Heart right ventricle (tissue), 16 donors: ENCODE results near the gene ATN1. TPM values are rescaled to one million over a fixed set of nuclear protein-coding genes. Genes with fewer than 3 reads are reported as not detected.
"Not testable (repeated sequence)": the region's sequence is repeated elsewhere in the genome, so short reads cannot be mapped to it uniquely, and the experiment has no call there.

Experiments used
- ATAC-seq, 8 donors: fragments of 200-7000 bp; cut with Tn5 transposase; one replicate each; pipeline ENCODE4 v1.9.1; 2020; ENCODE audit warnings: mild to moderate bottlenecking in 8 of 8, moderate library complexity in 8 of 8, moderate number of reproducible peaks in 1 of 8
- DNase-seq, 2 donors: peaks; one replicate each; pipeline ENCODE4 v3.0.0-alpha.2; 2020
- H3K27ac ChIP-seq, 10 donors: fragments of 200-600 bp; sonication (generic) in 2 of 10; one replicate each; pipeline versions ENCODE4 v1.5.0 to v1.8.0; 2020 to 2022; ENCODE audit warnings: mild to moderate bottlenecking in 3 of 10
- H3K27me3 ChIP-seq, 7 donors: fragments of 200-600 bp; one replicate each; pipeline ENCODE4 v1.8.0; 2021 to 2022; ENCODE audit warnings: mild to moderate bottlenecking in 2 of 7
- H3K36me3 ChIP-seq, 9 donors: fragments of 200-600 bp; sonication (generic) in 1 of 9; one replicate each; pipeline versions ENCODE4 v1.5.0 to v1.8.0; 2020 to 2022; ENCODE audit warnings: mild to moderate bottlenecking in 2 of 9
- H3K4me1 ChIP-seq, 9 donors: fragments of 200-600 bp; sonication (generic) in 1 of 9; one replicate each; pipeline versions ENCODE4 v1.5.0 to v1.8.0; 2020 to 2022; ENCODE audit warnings: mild to moderate bottlenecking in 4 of 9
- H3K4me3 ChIP-seq, 10 donors: fragments of 200-600 bp; sonication (generic) in 2 of 10; one replicate each; pipeline versions ENCODE4 v1.5.0 to v1.8.0; 2020 to 2022; ENCODE audit warnings: mild to moderate bottlenecking in 7 of 10, moderate library complexity in 2 of 10
- H3K9me3 ChIP-seq, 11 donors: fragments of 200-600 bp in 10 of 11; sonication (generic) in 2 of 11; one replicate each; pipeline versions ENCODE4 v1.5.0 to v1.8.0; 2013 to 2022; ENCODE audit warnings: mild to moderate bottlenecking in 2 of 11, control low read depth in 1 of 11, moderate library complexity in 1 of 11
- CTCF ChIP-seq, 9 donors: fragments of 200-600 bp; sonication (generic) in 2 of 9; IDR thresholded peaks; one replicate each; pipeline versions ENCODE4 v1.5.0 to v1.8.0; 2021 to 2022; ENCODE audit warnings: antibody characterized with exemption in 9 of 9, mild to moderate bottlenecking in 5 of 9, moderate library complexity in 1 of 9
- WGBS, 2 donors: extraction: QIAGEN DNeasy Blood & Tissue Kit; methylation state at CpG; one replicate each; pipeline ENCODE4 v1.1.7; 2013; ENCODE audit warnings: inconsistent platforms in 1 of 2; 5-methylcytosine and 5-hydroxymethylcytosine counted together
- intact Hi-C, 10 donors: fragments of 100-400 bp; cut with DNase I; formaldehyde crosslinking; loops; one replicate each; pipeline versions ENCODE4 v1.11.1 to v1.14.2; 2022
- polyA plus RNA-seq, 2 donors: library from polyadenylated mRNA; stranded (reverse); fragments of 200-250 nt; gene quantifications; one replicate each; pipeline ENCODE4 v1.2.3, GENCODE V29; 2013
- total RNA-seq, 10 donors: library from RNA; stranded (reverse); fragmentation: NEBNext Ultra II Directional in 3 of 10; extraction: Animal tissue kit (Norgen Biotek cat#: 25700) in 3 of 10; gene quantifications; one replicate each; pipeline versions ENCODE4 v1.2.1 to v1.2.4, GENCODE V29; 2021 to 2023
- donor health status: Arrhythmogenic right ventricular cardiomyopathy.
- donor health status: ischemic (EF 13 %, LVEDD 7.1; RV severe dilation, severe dysfunction).
- donor health status: healthy with polysubstance abuse.
- donor health status: DM: no; HTN: yes; CAD: no.
- donor health status: DM: no; HTN: no; CAD: no.
- donor health status: ischemic (EF 25% LVEDD 6.9; RV normal size, moderate dysfunction).
- donor health status: ischemic (EF 25% LVEDD 5.7; RV mildly dilated, moderate dysfunction).
- donor health status: healthy.
- donor health status: DM: yes; HTN: yes; CAD: no.
- donor health status: Ischemic cardiomyopathy.
- donor health status: ischemic (EF 35%, LVEDD 5.7; RV mildly dilated, moderate dysfunction).
- donor health status: nonischemic (EF 11% LVEDD 7.7; RV severe dilation, severe dysfunction).
- donor health status: DM: yes; HTN: yes; CAD: no.
- donor health status: PGD.
- donor health status: ischemic (EF 29% LVEDD 5.4; RV normal size, mild dysfunction).
- donor health status: nonischemic (EF 23%, LVEDD 6.1; RV moderate dilation, normal function).

Gene ATN1
- total and polyA plus RNA-seq, 12 donors = 48.7 to 96.7 (median 65.8) TPM

DNA sequence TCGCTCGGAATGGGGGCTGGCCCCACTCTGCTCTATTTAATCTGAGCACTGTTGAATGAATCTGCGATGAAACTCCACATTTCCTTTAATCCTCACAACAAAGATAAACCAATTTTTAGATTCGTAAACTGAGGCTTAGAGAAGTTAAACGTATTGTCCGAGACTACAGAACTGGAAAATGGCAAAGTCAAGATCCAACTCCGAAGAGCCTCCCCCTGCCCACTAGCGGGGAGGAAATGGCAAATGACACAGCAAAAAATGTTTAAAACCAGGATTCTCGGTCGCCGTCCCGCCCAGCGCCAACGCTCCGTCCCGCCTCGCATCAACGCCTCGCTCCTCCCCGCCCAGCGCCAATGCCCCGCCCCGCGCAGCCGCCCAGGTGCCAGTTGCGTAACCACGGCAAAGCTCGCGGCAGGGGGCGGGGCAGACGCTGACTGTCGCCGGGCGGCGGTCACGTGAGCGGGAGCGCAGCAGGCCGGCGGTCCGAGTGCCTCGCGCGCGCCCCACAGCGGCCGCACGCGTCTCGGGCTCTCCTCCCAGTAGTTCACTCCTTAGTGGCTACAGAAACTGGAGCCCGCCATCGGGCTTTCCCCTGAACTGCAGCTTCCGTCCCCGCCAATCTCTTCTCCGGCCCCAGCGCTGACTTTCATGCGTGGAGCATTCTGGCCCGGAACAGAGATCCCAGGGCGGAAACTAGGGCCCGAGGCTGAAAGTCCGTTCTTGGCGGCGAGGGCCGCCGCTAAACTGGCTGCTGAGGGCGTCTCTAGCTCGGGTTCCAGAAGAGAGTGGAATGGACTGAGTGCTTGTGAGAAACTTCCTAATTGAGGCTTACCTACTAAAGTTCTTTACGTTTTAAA, 36.7 kb upstream of the ATN1 start:
- TF ChIP-seq CTCF (IDR thresholded peaks at IDR 0.05) = peak; percentile 81 to 99 (median 95)
- Histone ChIP-seq H3K27ac (peak overlapping the region; percentile 73 to 94 (median 90)), H3K4me3 (peak overlapping the region; percentile 15 to 63 (median 53)), H3K36me3 (peaks cover 0 to 4% (median 0%) of the 10 kb centered on the region in 9 donors), H3K4me1 (peaks cover 0 to 22% (median 11%) of the 10 kb centered on the region in 9 donors), H3K27me3 (no peaks in the 10 kb centered on the region), H3K9me3 (no peaks in the 10 kb centered on the region)
- ATAC-seq = peak; percentile 97 to 99 (median 98)
- DNase-seq = peak; percentile 98 to 99
- WGBS, 2 donors = 2% methylated on average over 68 of the region's 68 CpGs
- intact Hi-C loops = loop anchor here in 3 of 10 donors (1.0 to 2.0 kb wide), 2 partner anchors 18 to 39 kb away; partner anchors contain the start of genes SPSB2 (in 2 of the 3) and USP5 (in 1 of the 3)

DNA sequence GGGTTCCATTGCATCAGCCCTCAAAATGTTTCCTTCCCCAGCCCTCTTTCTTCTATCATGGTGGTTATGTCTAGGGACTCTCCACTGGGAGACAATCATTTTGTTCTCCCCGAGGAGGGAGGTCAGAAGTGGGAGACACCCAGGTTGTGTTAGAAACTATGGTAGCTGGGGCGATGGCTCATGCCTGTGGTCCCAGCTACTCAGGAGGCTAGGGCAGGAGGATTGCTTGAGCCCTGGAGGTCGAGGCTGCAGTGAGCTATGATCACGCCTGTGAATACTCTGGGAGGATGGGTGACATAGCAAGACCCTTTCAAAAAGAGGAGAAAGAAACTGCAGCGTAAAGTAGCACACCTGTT, 36.1 kb upstream of the ATN1 start:
- no peaks in the 10 kb centered on the region for H3K9me3 ChIP-seq
- no peaks in the 10 kb centered on the region for H3K27me3 ChIP-seq
- peak overlapping the region; percentile 73 to 94 (median 90) for H3K27ac ChIP-seq
- ATAC-seq (peak in 6 of 8 donors; percentile 1 to 26 (median 8)), DNase-seq (no peak)
- no peak for TF ChIP-seq CTCF (IDR thresholded peaks at IDR 0.05)
- H3K4me3 ChIP-seq = peak overlapping the region; percentile 15 to 63 (median 53)
- peaks cover 0 to 22% (median 11%) of the 10 kb centered on the region in 9 donors for H3K4me1 ChIP-seq
- WGBS, 2 donors = 87% methylated on average over 5 of the region's 5 CpGs
- intact Hi-C loops = loop anchor here in 2 of 10 donors (2.0 kb wide), 1 partner anchor 19 kb away; the partner anchor contains the start of gene SPSB2 (in 2 of the 2)
- H3K36me3 ChIP-seq = peaks cover 0 to 4% (median 0%) of the 10 kb centered on the region in 9 donors

DNA sequence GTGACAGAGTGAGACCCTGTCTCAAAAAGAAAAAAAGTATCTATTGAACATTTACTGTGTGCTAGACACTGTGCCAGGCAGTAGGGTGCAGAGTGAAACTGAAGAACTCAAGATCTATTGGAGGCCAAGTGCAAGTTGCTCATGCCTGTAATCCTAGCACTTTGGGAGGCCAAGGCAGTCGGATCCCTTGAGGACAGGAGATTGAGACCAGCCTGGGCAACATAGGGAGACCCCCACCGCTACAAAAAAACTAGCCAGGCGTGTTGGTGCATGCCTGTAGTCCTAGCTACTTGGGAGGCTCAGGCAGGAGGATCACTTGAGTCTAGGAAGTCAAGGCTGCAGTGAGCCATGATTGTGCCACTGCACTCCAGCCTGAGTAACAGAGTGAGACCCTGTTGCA, 35.1 kb upstream of the ATN1 start:
- peaks cover 0 to 18% (median 11%) of the 10 kb centered on the region in 9 donors for H3K4me1 ChIP-seq
- H3K27ac ChIP-seq, ATAC-seq, H3K4me3 ChIP-seq, intact Hi-C loops, DNase-seq, H3K36me3 ChIP-seq, H3K27me3 ChIP-seq, H3K9me3 ChIP-seq: not testable (repeated sequence)
- 92 to 94% methylated on average over 3 of the region's 3 CpGs for WGBS, 2 donors

GRCh38 chr12:6894321-6894720, 33.4 kb upstream of the ATN1 start:
- DNase-seq (no peak), ATAC-seq (no peak)
- H3K27ac ChIP-seq = no peak overlapping the region
- peaks cover 0 to 19% (median 13%) of the 10 kb centered on the region in 9 donors for H3K4me1 ChIP-seq
- intact Hi-C loops = no loop called here
- 84 to 85% methylated on average over 3 of the region's 3 CpGs for WGBS, 2 donors
- no peaks in the 10 kb centered on the region for H3K9me3 ChIP-seq
- H3K27me3 ChIP-seq = no peaks in the 10 kb centered on the region
- no peak for TF ChIP-seq CTCF (IDR thresholded peaks at IDR 0.05)
- H3K36me3 ChIP-seq = no peaks in the 10 kb centered on the region
- no peak overlapping the region for H3K4me3 ChIP-seq
